ENCODE data around the gene PXYLP1.

- TF ChIP-seq POLR2A (IDR thresholded peaks at IDR 0.05) (no peak), CTCF (IDR thresholded peaks at IDR 0.05) (no peak), POLR2AphosphoS5 (IDR thresholded peaks at IDR 0.05) (no peak)
Measured at GRCh38 chr3:141239511-141240281, 8.1 kb downstream of the PXYLP1 start.
